Measurements from ENCODE around the gene AHCY.
"Not testable (repeated sequence)": the region's sequence is repeated elsewhere in the genome, so short reads cannot be mapped to it uniquely, and the experiment has no call there.

AHCY gene

DNA sequence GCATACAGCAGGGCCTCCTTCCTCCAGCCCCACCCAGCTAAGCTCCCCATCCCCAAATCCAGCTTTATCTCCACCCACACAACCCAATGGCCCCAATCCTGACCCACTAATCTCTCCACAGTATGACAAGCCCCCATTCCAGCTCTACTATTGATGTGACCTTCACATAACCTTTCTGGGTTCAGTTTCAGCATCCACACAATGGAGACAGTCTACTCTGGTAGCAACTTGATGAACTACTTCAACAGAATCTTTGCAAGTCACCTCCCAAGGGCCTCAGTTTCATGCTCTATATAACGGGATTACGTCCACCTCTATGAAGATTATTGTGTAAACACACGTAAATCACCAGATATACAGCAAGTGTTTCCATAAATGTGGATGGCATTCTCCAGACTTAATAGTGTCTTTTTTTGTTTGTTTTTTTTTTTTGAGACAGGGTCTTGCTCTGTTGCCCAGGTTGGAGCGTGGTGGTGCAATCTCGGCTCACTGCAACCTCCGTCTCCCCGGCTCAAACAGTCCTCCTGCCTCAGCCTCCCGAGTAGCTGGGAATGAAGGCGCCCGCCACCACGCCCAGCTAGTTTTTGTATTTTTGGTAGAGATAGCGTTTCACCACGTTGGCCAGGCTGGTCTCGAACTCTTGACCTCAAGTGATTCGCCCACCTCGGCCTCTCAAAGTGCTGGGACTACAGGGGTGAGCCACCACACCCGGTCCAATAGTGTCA is 1.4 kb downstream of the AHCY start:
- Histone ChIP-seq H3K27ac (peak overlapping the region in 1 of 2 donors; percentile 85), H3K9me3 (no peaks in the 10 kb centered on the region), H3K4me3 (peak overlapping the region; percentile 65 to 75), H3K4me1 (peaks cover 0 to 18% (median 14%) of the 10 kb centered on the region in 4 donors), H3K27me3 (no peaks in the 10 kb centered on the region), H3K36me3 (no peaks in the 10 kb centered on the region)
- DNase-seq: no peak
- intact Hi-C loops (cut with DNase I; ENCODE audit: low total_unique reads): loop anchor here (5.0 kb wide), 1 partner anchor 411 kb away; no protein-coding TSS in a partner anchor
- TF ChIP-seq, protein P1, sequence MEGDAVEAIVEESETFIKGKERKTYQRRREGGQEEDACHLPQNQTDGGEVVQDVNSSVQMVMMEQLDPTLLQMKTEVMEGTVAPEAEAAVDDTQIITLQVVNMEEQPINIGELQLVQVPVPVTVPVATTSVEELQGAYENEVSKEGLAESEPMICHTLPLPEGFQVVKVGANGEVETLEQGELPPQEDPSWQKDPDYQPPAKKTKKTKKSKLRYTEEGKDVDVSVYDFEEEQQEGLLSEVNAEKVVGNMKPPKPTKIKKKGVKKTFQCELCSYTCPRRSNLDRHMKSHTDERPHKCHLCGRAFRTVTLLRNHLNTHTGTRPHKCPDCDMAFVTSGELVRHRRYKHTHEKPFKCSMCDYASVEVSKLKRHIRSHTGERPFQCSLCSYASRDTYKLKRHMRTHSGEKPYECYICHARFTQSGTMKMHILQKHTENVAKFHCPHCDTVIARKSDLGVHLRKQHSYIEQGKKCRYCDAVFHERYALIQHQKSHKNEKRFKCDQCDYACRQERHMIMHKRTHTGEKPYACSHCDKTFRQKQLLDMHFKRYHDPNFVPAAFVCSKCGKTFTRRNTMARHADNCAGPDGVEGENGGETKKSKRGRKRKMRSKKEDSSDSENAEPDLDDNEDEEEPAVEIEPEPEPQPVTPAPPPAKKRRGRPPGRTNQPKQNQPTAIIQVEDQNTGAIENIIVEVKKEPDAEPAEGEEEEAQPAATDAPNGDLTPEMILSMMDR (IDR thresholded peaks at IDR 0.05): no peak

DNA sequence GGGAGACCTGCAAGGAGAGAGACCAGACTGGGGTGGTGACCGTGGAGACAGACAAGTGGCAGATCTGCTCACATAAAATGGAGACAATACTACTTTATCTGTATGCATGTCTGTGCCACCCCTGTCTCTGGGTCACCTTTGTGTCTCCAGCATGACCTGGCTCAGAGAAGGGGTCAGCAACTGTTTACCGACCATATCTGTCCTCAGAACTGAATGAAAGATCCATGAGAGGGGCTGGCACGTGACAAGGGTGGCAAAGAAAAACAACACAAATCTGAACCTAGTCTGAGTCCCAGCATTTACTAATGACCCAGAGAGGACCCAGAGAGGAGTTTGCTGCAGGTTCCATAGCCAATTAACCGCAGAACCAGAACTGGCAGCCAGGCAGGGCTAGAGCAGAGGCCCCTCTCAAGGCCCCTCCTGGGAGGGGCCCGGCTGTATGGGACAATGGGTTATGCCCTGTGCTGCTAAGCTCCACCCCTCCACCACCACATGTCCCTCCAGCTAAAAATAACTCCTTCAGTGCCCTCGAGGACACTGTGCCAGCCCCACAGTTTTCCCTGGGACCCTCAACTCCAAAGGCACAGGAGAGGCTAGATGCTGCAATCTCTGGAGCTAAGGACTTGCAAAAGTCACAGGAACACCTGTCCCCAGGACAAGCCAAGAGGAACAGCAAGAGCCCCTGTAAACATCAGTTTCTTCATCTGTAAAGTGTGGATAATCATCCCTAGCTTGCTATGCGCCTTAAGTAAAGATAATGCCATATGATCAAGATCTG is 2.2 kb downstream of the AHCY start:
- Histone ChIP-seq H3K36me3 (no peaks in the 10 kb centered on the region), H3K9me3 (no peaks in the 10 kb centered on the region), H3K4me1 (peaks cover 0 to 18% (median 14%) of the 10 kb centered on the region in 4 donors), H3K27ac (no peak overlapping the region), H3K4me3 (no peak overlapping the region), H3K27me3 (no peaks in the 10 kb centered on the region)
- TF ChIP-seq, protein P1 (IDR thresholded peaks at IDR 0.05): no peak
- DNase-seq: no peak
- intact Hi-C loops (cut with DNase I; ENCODE audit: low total_unique reads): loop anchor here (5.0 kb wide), 1 partner anchor 411 kb away; no protein-coding TSS in a partner anchor

DNA sequence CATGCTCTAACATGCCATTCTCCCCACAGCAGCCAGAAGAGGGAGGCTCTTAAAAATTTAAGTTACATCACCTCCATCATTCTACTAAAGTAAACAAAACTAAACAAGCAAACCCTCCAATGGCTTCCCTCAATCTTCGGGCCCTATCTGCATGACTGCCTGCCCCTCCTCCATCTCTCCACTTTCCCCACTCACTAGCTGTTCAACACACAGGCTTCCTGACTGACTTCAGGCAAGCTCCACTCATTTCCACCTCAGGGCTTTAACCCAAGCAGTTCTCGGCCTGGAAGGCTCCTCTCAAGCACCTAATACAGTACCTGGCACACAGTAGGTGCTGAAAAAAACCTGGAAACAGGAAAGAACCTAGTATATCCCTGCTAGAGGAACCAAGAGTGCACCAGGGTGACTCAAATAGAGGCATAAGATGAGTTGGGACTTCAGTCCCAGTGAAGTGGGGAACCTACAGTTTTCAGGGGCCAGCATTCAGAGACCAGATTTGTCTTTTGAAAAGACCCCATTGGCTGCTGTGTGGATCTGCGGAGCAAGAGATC is 2.8 kb downstream of the AHCY start:
- intact Hi-C loops (cut with DNase I; ENCODE audit: low total_unique reads): loop anchor here (5.0 kb wide), 1 partner anchor 412 kb away; no protein-coding TSS in a partner anchor
- DNase-seq: no peak
- Histone ChIP-seq H3K4me1 (peaks cover 0 to 18% (median 14%) of the 10 kb centered on the region in 4 donors), H3K9me3 (no peaks in the 10 kb centered on the region), H3K27ac (no peak overlapping the region), H3K36me3 (peaks cover 0 to 3% (median under 1%) of the 10 kb centered on the region in 3 donors), H3K4me3 (no peak overlapping the region), H3K27me3 (no peaks in the 10 kb centered on the region)
- TF ChIP-seq, protein P1 (IDR thresholded peaks at IDR 0.05): no peak

DNA sequence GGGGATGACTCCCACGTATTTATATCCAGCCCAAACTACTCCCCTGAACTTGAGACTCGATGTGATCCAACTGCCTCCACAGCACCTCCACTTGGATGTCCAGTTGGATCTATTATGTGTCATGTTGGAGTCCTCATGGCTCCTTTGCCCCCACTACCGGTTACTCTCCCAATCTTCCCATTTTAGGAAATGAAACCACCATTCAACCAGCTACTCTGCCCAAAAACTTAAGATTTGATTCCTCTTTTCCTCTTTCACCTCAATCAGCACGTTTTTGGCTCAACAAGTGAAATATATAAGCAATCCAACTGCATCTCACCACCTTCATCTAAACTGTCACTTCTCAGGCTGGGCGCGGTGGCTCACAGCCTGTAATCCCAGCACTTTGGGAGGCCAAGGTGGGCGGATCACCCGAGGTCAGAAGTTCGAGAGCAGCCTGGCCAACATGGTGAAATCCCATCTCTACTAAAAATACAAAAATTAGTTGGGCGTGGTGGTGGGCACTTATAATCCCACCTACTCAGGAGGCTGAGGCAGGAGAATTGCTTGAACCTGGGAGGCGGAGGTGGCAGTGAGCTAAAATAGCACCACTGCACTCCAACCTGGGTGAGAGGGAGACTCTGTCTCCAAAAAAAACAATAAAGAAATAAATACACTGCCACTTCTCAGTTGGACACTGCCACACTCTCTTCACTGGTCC is 3.4 kb downstream of the AHCY start:
- peaks cover 0 to 9% (median 7%) of the 10 kb centered on the region in 3 donors for H3K36me3 ChIP-seq
- H3K27ac ChIP-seq: no peak overlapping the region
- no peaks in the 10 kb centered on the region for H3K9me3 ChIP-seq
- intact Hi-C loops (cut with DNase I; ENCODE audit: low total_unique reads): loop anchor here (5.0 kb wide), 1 partner anchor 413 kb away; no protein-coding TSS in a partner anchor
- TF ChIP-seq, protein P1 (IDR thresholded peaks at IDR 0.05): no peak
- DNase-seq: no peak
- no peak overlapping the region for H3K4me3 ChIP-seq
- H3K4me1 ChIP-seq: peaks cover 0 to 18% (median 14%) of the 10 kb centered on the region in 4 donors
- H3K27me3 ChIP-seq: no peaks in the 10 kb centered on the region

DNA sequence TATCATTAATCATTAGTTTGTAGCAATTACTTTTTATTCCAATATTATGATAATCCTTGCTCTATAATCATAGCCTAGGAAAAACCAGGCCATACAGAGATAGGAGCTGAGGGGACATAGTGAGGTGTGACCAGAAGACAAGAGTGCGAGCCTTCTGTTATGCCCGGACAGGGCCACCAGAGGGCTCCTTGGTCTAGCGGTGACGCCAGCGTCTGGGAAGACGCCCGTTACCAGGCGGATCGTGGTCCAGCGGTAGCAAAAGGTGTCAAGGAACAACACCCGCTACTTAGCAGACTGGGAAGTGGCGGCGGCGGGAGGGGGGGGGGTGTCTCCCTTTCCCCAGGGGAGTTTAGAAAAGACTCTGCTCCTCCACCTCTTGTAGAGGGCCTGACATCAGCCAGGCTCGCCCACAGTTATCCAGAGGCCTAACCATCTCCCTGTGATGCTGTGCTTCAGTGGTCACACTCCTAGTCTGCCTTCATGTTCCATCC is 4.8 kb downstream of the AHCY start:
- TF ChIP-seq, protein P1 (IDR thresholded peaks at IDR 0.05): peak; percentile 26
- H3K36me3 ChIP-seq: peaks cover 0 to 23% (median 20%) of the 10 kb centered on the region in 3 donors
- H3K4me1 ChIP-seq: peaks cover 0 to 18% (median 14%) of the 10 kb centered on the region in 4 donors
- H3K9me3 ChIP-seq; H3K27ac ChIP-seq; H3K27me3 ChIP-seq; H3K4me3 ChIP-seq; intact Hi-C loops (cut with DNase I; ENCODE audit: low total_unique reads); DNase-seq: not testable (repeated sequence)

Data from tibial artery (tissue), 4 donors.